Measurements from ENCODE around the gene EVPL. TPM values are rescaled to one million over a fixed set of nuclear protein-coding genes. Genes with fewer than 3 reads are reported as not detected.

Gene EVPL
- total and polyA plus RNA-seq, 2 of the 13 experiments (the other 11 are each of a cell fraction or from before 2014, with no cell fraction given), result 2.1 to 8.2 TPM

GRCh38 chr17:75978938-75979704 is 48.0 kb downstream of the EVPL start, which contains the start of the genes ACOX1 and TEN1 (continued):
- TF ChIP-seq FOXC1 (CRISPR knock-in tag; IDR thresholded peaks at IDR 0.05; ENCODE audit: borderline replicate concordance), result peak; percentile 84
- TF ChIP-seq ZMAT3 (CRISPR knock-in tag; conservative IDR thresholded peaks at IDR 0.05), result peak; percentile 78
- TF ChIP-seq XRCC5 (optimal IDR thresholded peaks at IDR 0.05; ENCODE audit: low read length), result peak; percentile 23
- TF ChIP-seq POLR2G (IDR thresholded peaks at IDR 0.05; ENCODE audit: low read depth, low read length), result peak; percentile 97
- TF ChIP-seq NFYC (CRISPR knock-in tag; IDR thresholded peaks at IDR 0.05), result peak; percentile 73
- TF ChIP-seq YEATS4 (CRISPR knock-in tag; IDR thresholded peaks at IDR 0.05; ENCODE audit: borderline replicate concordance), result peak; percentile 89; the same call in 1 of the 2 replicates
- TF ChIP-seq RFXANK (CRISPR knock-in tag; IDR thresholded peaks at IDR 0.05), result peak; percentile 88
- peak; percentile 3; the same call in 1 of the 2 replicates for TF ChIP-seq ZSCAN21 (CRISPR knock-in tag; IDR thresholded peaks at IDR 0.05; ENCODE audit: borderline replicate concordance)
- peak; percentile 27 for TF ChIP-seq MED13 (CRISPR knock-in tag; IDR thresholded peaks at IDR 0.05)
- peak; percentile 6 for TF ChIP-seq ZNF354B (CRISPR knock-in tag; IDR thresholded peaks at IDR 0.05)
- TF ChIP-seq TRIM24 (CRISPR knock-in tag; IDR thresholded peaks at IDR 0.05), result no peak
- TF ChIP-seq SATB2 (CRISPR knock-in tag; IDR thresholded peaks at IDR 0.05), result no peak; the same call in none of the 2 replicates
- TF ChIP-seq NR2F2 (IDR thresholded peaks at IDR 0.05; ENCODE audit: borderline replicate concordance, low read depth), result peak; percentile 73
- peak; percentile 95 for TF ChIP-seq MAZ (IDR thresholded peaks at IDR 0.05; ENCODE audit: borderline replicate concordance, low read depth, low read length)
- TF ChIP-seq MAZ (CRISPR knock-in tag; IDR thresholded peaks at IDR 0.05; ENCODE audit: low read depth), result peak; percentile 95
- peak; percentile 55 for TF ChIP-seq GATA4 (IDR thresholded peaks at IDR 0.05; ENCODE audit: borderline replicate concordance, low read depth)
- TF ChIP-seq ZBTB1 (CRISPR knock-in tag; IDR thresholded peaks at IDR 0.05; ENCODE audit: borderline replicate concordance), result no peak
- no peak for TF ChIP-seq EZH2 (conservative IDR thresholded peaks at IDR 0.05; ENCODE audit: low read depth, low read length)
- TF ChIP-seq SRSF1 (optimal IDR thresholded peaks at IDR 0.05; ENCODE audit: low read depth, low read length), result peak; percentile 91
- TF ChIP-seq KMT2A (CRISPR knock-in tag; IDR thresholded peaks at IDR 0.05), result peak; percentile 76; the same call in 1 of the 2 replicates
- peak; percentile 96 for TF ChIP-seq BHLHE40 (IDR thresholded peaks at IDR 0.05; ENCODE audit: low read length)
- TF ChIP-seq ZNF335 (CRISPR knock-in tag; IDR thresholded peaks at IDR 0.05), result peak; percentile 93
- TF ChIP-seq FOXK2 (IDR thresholded peaks at IDR 0.05), result peak; percentile 18; the same call in 1 of the 2 replicates
- TF ChIP-seq RNF219 (CRISPR knock-in tag; IDR thresholded peaks at IDR 0.05), result no peak
- peak; percentile 66; the same call in 1 of the 2 replicates for TF ChIP-seq ZBTB8A (CRISPR knock-in tag; IDR thresholded peaks at IDR 0.05; ENCODE audit: borderline replicate concordance, low read depth)
- no peak for TF ChIP-seq RFX1 (IDR thresholded peaks at IDR 0.05)
- TF ChIP-seq BCL3 (CRISPR knock-in tag; IDR thresholded peaks at IDR 0.05), result peak; percentile 76

All from HepG2 (cell line).